GM12872 (cell line): Measurements from ENCODE around the gene SELENOK.
A peak's percentile ranks its signal among the peaks of the same experiment; 100 is the strongest.

Experiments
- TF ChIP-seq, protein P1 (sequence below): IDR thresholded peaks from 3 replicates; pipeline ENCODE4 v1.5.1; 2011; ENCODE audit warnings: low read depth, mild to moderate bottlenecking, low read length, moderate library complexity; ENCODE audit not compliant: insufficient read depth

The SELENOK gene

DNA sequence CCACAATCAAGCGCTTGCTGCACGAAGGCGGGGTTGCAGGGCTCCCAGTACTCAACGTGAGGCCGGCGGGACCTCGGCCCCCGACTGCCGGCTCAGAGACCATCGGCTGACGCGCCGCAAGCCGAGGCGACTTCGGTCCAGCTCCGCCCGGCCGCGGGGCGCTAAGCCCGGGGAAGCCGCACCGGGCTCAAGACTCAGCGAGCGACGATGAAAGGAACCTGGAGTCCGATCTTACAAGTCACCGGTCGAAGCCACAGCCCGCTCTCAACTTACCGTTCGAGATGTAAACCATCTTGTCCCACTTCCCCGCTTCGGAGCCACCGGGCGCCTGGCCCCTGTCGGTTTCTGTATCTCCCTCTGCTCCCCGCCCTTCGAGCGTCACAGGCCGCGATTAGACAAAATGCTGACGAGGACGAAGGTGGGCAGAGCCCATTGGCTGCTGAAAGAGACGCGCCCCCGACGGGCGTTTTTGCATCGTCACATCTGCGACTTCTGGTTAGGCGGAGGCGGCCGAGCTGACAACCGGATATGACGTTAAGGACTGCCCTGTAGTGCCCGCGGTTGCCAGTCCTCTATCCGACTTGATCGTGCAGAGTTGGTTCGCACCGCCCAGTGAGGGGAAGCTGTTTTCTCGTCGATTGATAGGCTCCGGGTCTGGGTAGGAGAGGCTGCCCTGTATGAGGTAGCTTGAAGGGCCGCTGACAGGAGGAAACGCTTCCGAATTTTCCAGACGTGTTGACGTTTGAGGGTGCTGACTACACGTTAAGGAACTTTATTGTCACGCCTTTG, at the start of gene SELENOK:
Gene SELENOK (minus strand): TSS at position 363 of the 789 bp plus-strand sequence.
- TF ChIP-seq, protein P1, sequence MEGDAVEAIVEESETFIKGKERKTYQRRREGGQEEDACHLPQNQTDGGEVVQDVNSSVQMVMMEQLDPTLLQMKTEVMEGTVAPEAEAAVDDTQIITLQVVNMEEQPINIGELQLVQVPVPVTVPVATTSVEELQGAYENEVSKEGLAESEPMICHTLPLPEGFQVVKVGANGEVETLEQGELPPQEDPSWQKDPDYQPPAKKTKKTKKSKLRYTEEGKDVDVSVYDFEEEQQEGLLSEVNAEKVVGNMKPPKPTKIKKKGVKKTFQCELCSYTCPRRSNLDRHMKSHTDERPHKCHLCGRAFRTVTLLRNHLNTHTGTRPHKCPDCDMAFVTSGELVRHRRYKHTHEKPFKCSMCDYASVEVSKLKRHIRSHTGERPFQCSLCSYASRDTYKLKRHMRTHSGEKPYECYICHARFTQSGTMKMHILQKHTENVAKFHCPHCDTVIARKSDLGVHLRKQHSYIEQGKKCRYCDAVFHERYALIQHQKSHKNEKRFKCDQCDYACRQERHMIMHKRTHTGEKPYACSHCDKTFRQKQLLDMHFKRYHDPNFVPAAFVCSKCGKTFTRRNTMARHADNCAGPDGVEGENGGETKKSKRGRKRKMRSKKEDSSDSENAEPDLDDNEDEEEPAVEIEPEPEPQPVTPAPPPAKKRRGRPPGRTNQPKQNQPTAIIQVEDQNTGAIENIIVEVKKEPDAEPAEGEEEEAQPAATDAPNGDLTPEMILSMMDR, result no peak

DNA sequence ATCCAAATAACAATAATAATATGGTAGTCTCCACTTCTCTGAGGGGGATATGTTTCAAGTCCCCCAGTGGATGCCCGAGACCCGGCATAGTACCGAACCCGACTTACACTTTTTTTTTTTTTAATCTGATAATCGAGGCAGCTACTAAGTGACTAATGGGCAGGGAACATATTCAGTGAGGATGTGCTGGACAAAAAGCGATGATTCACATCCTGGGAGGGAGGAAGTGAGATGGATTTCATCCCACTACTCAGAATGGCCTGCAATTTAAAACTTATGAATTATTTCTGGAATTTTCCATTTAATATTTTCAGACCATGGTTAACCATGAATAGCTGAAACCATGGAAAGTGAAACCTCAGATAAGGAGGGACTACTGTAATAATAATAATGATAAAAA, 49.5 kb upstream of the SELENOK start:
- TF ChIP-seq, protein P1, result no peak

DNA sequence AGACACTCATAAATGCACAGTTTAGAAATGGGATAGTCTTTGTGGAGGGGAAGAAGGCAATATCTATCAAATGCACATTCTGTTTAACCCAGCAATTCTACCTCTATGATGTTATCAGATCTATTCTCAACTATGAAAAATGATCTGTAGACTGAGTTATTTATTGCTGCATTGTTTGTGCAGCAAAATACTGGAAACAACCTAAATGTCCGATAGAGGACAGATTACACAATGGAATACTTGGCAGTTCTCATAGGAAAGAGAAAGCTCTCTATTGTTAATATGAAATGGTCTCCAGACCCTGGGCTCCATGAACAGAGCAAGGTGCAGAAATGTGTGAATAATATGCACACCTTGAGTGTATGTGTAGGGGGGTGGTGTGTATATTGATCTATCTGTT, 49.0 kb upstream of the SELENOK start:
- TF ChIP-seq, protein P1, result no peak

DNA sequence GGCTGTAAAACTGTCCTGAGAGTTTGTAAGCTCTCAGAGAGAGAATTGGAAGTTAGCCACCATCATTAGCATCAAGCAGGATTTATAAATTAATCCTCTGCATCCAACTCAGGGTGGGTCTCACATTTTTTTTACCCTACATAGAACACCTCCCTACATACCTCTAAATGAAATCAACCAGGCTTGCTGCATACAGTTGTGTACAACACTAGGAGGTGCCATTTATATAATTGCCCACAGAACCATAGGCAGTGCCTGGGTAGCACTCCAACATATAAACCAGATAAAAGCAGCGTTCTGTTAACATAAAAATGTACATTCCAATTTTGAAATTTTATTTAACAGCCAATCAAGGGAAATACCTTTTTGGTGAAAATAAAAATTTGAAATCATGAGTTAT, 48.2 kb upstream of the SELENOK start:
- TF ChIP-seq, protein P1, result no peak

DNA sequence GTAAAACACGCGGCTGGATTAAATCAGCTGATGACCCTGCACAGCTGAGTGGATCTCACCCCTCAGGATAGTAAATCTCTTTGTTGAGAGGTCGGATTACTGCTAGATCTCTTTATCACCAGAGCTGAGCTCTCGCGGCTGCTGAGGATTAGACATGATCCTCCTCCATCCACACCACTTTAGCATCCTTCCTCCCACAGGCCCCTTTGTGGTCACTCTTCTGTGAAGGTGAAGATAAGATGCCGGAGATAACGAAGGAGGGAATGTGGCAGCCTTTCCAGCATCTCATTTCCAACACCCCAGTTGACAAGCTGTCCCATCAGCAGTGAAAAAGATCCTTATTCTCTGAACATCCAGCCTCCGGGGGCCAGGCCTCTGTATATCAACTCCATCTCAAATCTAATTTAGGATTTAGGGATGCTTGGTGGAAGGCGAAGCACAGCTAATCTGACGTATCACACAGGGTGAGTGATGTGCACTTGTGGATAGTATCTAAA, 47.5 kb upstream of the SELENOK start:
- TF ChIP-seq, protein P1, result no peak

DNA sequence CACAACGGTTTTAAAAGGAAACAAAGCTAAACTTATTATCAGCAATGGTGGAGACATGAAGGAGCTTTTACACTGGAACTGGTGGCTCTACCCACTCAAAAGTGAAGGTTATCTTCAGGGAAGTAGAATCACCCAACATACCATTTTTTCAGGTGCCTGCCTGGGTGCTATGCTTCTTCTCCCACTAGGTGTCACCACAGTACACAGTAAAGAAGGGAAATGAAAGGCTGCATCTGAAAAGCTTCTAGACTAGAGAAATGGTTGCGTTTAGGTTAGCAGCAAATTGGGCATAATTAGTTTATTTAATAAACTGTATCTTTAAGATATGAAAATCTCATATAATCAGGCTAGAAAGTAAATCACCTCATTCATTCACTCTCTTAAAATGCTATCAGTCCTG, 47.0 kb upstream of the SELENOK start:
- TF ChIP-seq, protein P1, result peak; percentile 75

DNA sequence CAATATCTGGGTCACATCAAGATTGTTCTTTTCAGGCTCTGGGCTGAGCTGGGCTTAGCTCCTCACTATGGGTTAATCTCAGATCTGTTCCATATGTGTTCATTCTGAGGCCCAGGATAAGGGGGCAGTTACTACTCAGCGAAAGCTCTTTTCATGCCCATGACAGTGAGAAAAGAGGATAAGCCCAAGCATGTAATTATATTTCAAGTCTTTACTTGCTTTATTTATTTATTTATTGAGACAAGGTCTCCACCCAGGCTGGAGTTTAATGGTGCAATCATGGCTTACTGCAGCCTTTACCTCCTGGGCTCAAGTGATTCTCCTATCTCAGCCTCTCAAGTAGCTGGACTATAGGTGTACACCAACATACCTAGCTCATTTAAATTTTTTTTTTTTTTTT, 44.7 kb upstream of the SELENOK start:
- TF ChIP-seq, protein P1, result no peak
